CD4-positive, alpha-beta T cell (primary cell): ENCODE data around the gene AKAP7. TPM values are rescaled to one million over a fixed set of nuclear protein-coding genes. Genes with fewer than 3 reads are reported as not detected.
A peak's percentile ranks its signal among the peaks of the same experiment; 100 is the strongest.

ENCODE experiments used
- ATAC-seq: fragments of 200-7000 bp; cut with Tn5 transposase; one replicate; pipeline ENCODE4 v1.10.0; 2022; ENCODE audit warnings: mild to moderate bottlenecking; ENCODE audit not compliant: poor library complexity
- CTCF ChIA-PET: fragments of 350-600 bp; sonication (Branson Sonifier 250); formaldehyde crosslinking; loops from one replicate; lab custom pipeline; 2021; ENCODE audit warnings: antibody characterized with exemption, inconsistent platforms; lab: Charles Lee
- POLR2A ChIA-PET: fragments of 350-600 bp; sonication (Branson Sonifier 250); formaldehyde crosslinking; loops from one replicate; lab custom pipeline; 2021; ENCODE audit warnings: antibody characterized with exemption, inconsistent platforms; lab: Charles Lee
- DNase-seq, 14 experiments: peaks; one replicate each; pipeline ENCODE4 v3.0.0-alpha.2; 2013 to 2020; ENCODE audit warnings: mixed read lengths in 2 of 14
- H3K27ac ChIP-seq, 2 donors: one replicate each; pipeline versions ENCODE4 v1.5.1 to v1.7.0; 2013; ENCODE audit warnings: low read length in 2 of 2, low read depth in 1 of 2, mild to moderate bottlenecking in 1 of 2
- H3K27me3 ChIP-seq, 2 experiments: 1 replicate in 1 of 2; 2 replicates in 1 of 2; pipeline versions ENCODE4 v1.6.1 to v1.7.0; 2013; ENCODE audit warnings: low read length in 2 of 2, control low read depth in 1 of 2, mild to moderate bottlenecking in 1 of 2, moderate library complexity in 1 of 2; ENCODE audit not compliant: insufficient read depth in 2 of 2, control insufficient read depth in 1 of 2
- H3K36me3 ChIP-seq: one replicate; pipeline ENCODE4 v1.6.1; 2013; ENCODE audit warnings: low read length, control low read depth; ENCODE audit not compliant: insufficient read depth
- H3K4me1 ChIP-seq: one replicate; pipeline ENCODE4 v1.6.1; 2013; ENCODE audit warnings: low read length, control low read depth; ENCODE audit not compliant: insufficient read depth
- H3K4me3 ChIP-seq: one replicate; pipeline ENCODE4 v1.5.1; 2013; ENCODE audit warnings: mild to moderate bottlenecking, low read length, moderate library complexity
- H3K9me3 ChIP-seq, 2 experiments: 1 replicate in 1 of 2; 2 replicates in 1 of 2; pipeline versions ENCODE4 v1.6.1 to v1.7.0; 2013; ENCODE audit warnings: low read length in 2 of 2, mild to moderate bottlenecking in 2 of 2, control low read depth in 1 of 2, moderate library complexity in 1 of 2; ENCODE audit not compliant: control insufficient read depth in 1 of 2, insufficient read depth in 1 of 2
- H3K27ac Mint-ChIP-seq: one replicate; pipeline ENCODE4 v1.8.0; 2020; ENCODE audit warnings: mixed read lengths
- H3K27me3 Mint-ChIP-seq: one replicate; pipeline ENCODE4 v1.8.0; 2021; ENCODE audit warnings: mixed read lengths
- H3K36me3 Mint-ChIP-seq: one replicate; pipeline ENCODE4 v1.8.0; 2021; ENCODE audit warnings: low read depth, mixed read lengths
- H3K4me1 Mint-ChIP-seq: one replicate; pipeline ENCODE4 v1.8.0; 2021; ENCODE audit warnings: low read depth, mixed read lengths
- H3K4me3 Mint-ChIP-seq: one replicate; pipeline ENCODE4 v1.8.0; 2020; ENCODE audit warnings: mild to moderate bottlenecking, mixed read lengths
- H3K9me3 Mint-ChIP-seq: one replicate; pipeline ENCODE4 v1.8.0; 2020; ENCODE audit warnings: mixed read lengths
- CTCF ChIP-seq: fragments of 200-600 bp; IDR thresholded peaks from one replicate; pipeline ENCODE4 v1.8.0; 2022; ENCODE audit warnings: antibody characterized with exemption, mild to moderate bottlenecking
- intact Hi-C, 2 experiments: fragments of 100-400 bp; cut with DNase I in 1 of 2; cut with micrococcal nuclease in 1 of 2; formaldehyde crosslinking; loops; one replicate each; pipeline versions ENCODE4 v1.15.1 to v1.9.0; 2023 to 2025; cut with DNase I, micrococcal nuclease
- total RNA-seq, 174 experiments: library from RNA in 2 of 174; stranded (reverse) in 2 of 174; gene quantifications; one replicate each; pipeline ENCODE4 v1.2.3 and lab custom pipeline; 2021 to 2026

The AKAP7 gene
- total RNA-seq, 2 experiments from 2014 or later = 9.1 to 12.2 TPM

GRCh38 chr6:131281471-131282270 lies 146.4 kb downstream of the AKAP7 start:
- H3K9me3 ChIP-seq = peaks cover 0 to 6% of the 10 kb centered on the region in 2 experiments
- ATAC-seq = peak; percentile 97
- ChIA-PET CTCF (interaction anchor here (0.7 to 5.2 kb wide), 2 partner anchors 10 to 82 kb away, joined by 3 to 23 read pairs; no protein-coding TSS in a partner anchor), POLR2A (interaction anchor here (0.6 to 4.4 kb wide), 26 partner anchors 9 to 252 kb away, joined by 3 to 91 read pairs (median 4); no protein-coding TSS in a partner anchor)
- Mint-ChIP-seq H3K9me3 (peaks cover 5% of the 10 kb centered on the region), H3K27ac (peak overlapping the region; percentile 96), H3K4me3 (peak overlapping the region; percentile 76), H3K27me3 (no peaks in the 10 kb centered on the region), H3K36me3 (peaks cover 60% of the 10 kb centered on the region), H3K4me1 (peaks cover 88% of the 10 kb centered on the region)
- peaks cover 6% of the 10 kb centered on the region for H3K36me3 ChIP-seq
- peak overlapping the region; percentile 73 to 80 for H3K27ac ChIP-seq
- H3K27me3 ChIP-seq = no peaks in the 10 kb centered on the region
- H3K4me1 ChIP-seq = peaks cover 24% of the 10 kb centered on the region
- intact Hi-C loops = loop anchor here in 1 of 2 experiments (1.0 to 5.0 kb wide), 3 partner anchors 34 to 82 kb away; no protein-coding TSS in a partner anchor
- peak overlapping the region; percentile 29 for H3K4me3 ChIP-seq
- TF ChIP-seq CTCF = no peak
- peak; percentile 54 to 90 (median 75) for DNase-seq

GRCh38 chr6:131282365-131282764 lies 147.1 kb downstream of the AKAP7 start:
- H3K4me1 ChIP-seq = peaks cover 24% of the 10 kb centered on the region
- DNase-seq (no peak), ATAC-seq (no peak)
- Mint-ChIP-seq H3K36me3 (peaks cover 62% of the 10 kb centered on the region), H3K4me1 (peaks cover 89% of the 10 kb centered on the region), H3K27ac (peak overlapping the region; percentile 96), H3K9me3 (peaks cover 5% of the 10 kb centered on the region), H3K27me3 (no peaks in the 10 kb centered on the region), H3K4me3 (no peak overlapping the region)
- ChIA-PET POLR2A (interaction anchor here (0.8 to 4.4 kb wide), 16 partner anchors 10 to 346 kb away, joined by 3 to 91 read pairs (median 5); partner anchors contain the start of gene MED23), CTCF (interaction anchor here (5.2 kb wide), 1 partner anchor 83 kb away, joined by 23 read pairs; no protein-coding TSS in a partner anchor)
- peaks cover 0 to 6% of the 10 kb centered on the region in 2 experiments for H3K9me3 ChIP-seq
- H3K4me3 ChIP-seq = no peak overlapping the region
- no peaks in the 10 kb centered on the region for H3K27me3 ChIP-seq
- H3K27ac ChIP-seq = peak overlapping the region in 1 of 2 donors; percentile 80
- intact Hi-C loops = loop anchor here in 1 of 2 experiments (5.0 kb wide), 2 partner anchors 35 to 45 kb away; no protein-coding TSS in a partner anchor
- TF ChIP-seq CTCF = no peak
- H3K36me3 ChIP-seq = peaks cover 6% of the 10 kb centered on the region

- H3K36me3 Mint-ChIP-seq = peaks cover 59% of the 10 kb centered on the region
- H3K27ac ChIP-seq = no peak overlapping the region
- no peak overlapping the region for H3K4me3 Mint-ChIP-seq
- peaks cover 0 to 6% of the 10 kb centered on the region in 2 experiments for H3K9me3 ChIP-seq
- peaks cover 86% of the 10 kb centered on the region for H3K4me1 Mint-ChIP-seq
- DNase-seq = no peak
- no peaks in the 10 kb centered on the region for H3K27me3 ChIP-seq
- peaks cover 24% of the 10 kb centered on the region for H3K4me1 ChIP-seq
- no peak overlapping the region for H3K4me3 ChIP-seq
- TF ChIP-seq CTCF = no peak
- peak overlapping the region; percentile 96 for H3K27ac Mint-ChIP-seq
- ATAC-seq = no peak
- H3K9me3 Mint-ChIP-seq = peaks cover 4% of the 10 kb centered on the region
- no peaks in the 10 kb centered on the region for H3K27me3 Mint-ChIP-seq
- POLR2A ChIA-PET = interaction anchor here (1.2 to 4.4 kb wide), 4 partner anchors 9 to 84 kb away, joined by 3 to 91 read pairs (median 14); no protein-coding TSS in a partner anchor
- CTCF ChIA-PET = interaction anchor here (5.2 kb wide), 1 partner anchor 84 kb away, joined by 23 read pairs; no protein-coding TSS in a partner anchor
- peaks cover 6% of the 10 kb centered on the region for H3K36me3 ChIP-seq
- intact Hi-C loops = loop anchor here in 1 of 2 experiments (5.0 kb wide), 2 partner anchors 36 to 44 kb away; no protein-coding TSS in a partner anchor
These were observed 148.4 kb downstream of the AKAP7 start for GRCh38 chr6:131283466-131284175.
